D341Med (cell line): Measurements from ENCODE around the gene PLXNB3.
"Not testable (repeated sequence)": the region's sequence is repeated elsewhere in the genome, so short reads cannot be mapped to it uniquely, and the experiment has no call there.

Experiments used
- DNase-seq: peaks from one replicate; pipeline ENCODE4 v3.0.0; 2012; ENCODE audit warnings: low spot score

The PLXNB3 gene

GRCh38 chrX:153763989-153764755 lies at the start of gene PLXNB3:
Gene PLXNB3, plus strand, starts transcription at chrX:153764249. Its CDS starts 1,287 bp downstream, at chrX:153765536.
- DNase-seq: peak; percentile 87

GRCh38 chrX:153714256-153714655 lies 49.8 kb upstream of the PLXNB3 start:
- no peak for DNase-seq

GRCh38 chrX:153717445-153717844 lies 46.6 kb upstream of the PLXNB3 start:
- DNase-seq: no peak

- DNase-seq: no peak
These were observed 44.8 kb upstream of the PLXNB3 start for GRCh38 chrX:153719238-153719637.

GRCh38 chrX:153719701-153720100 lies 44.3 kb upstream of the PLXNB3 start:
- no peak for DNase-seq

GRCh38 chrX:153722704-153723350 lies 41.2 kb upstream of the PLXNB3 start:
- DNase-seq: no peak

- DNase-seq: peak; percentile 66
These were observed 40.4 kb upstream of the PLXNB3 start for GRCh38 chrX:153723351-153724251.

GRCh38 chrX:153724252-153725038 lies 39.6 kb upstream of the PLXNB3 start, which contains the start of the genes ABCD1 and BCAP31:
Gene ABCD1, plus strand, starts transcription at chrX:153724856. Its CDS starts 411 bp downstream, at chrX:153725267.
Gene BCAP31, minus strand, starts transcription at chrX:153724387. Its CDS starts 1,143 bp downstream, at chrX:153723244.
- peak; percentile 93 for DNase-seq

GRCh38 chrX:153725039-153725831 lies 38.8 kb upstream of the PLXNB3 start:
- DNase-seq: peak; percentile 44

- DNase-seq: no peak
These were observed 38.2 kb upstream of the PLXNB3 start for GRCh38 chrX:153725832-153726285.

GRCh38 chrX:153726286-153727122 lies 37.5 kb upstream of the PLXNB3 start:
- no peak for DNase-seq

GRCh38 chrX:153727123-153727931 lies 36.7 kb upstream of the PLXNB3 start:
- no peak for DNase-seq

GRCh38 chrX:153728095-153728494 lies 36.0 kb upstream of the PLXNB3 start:
- no peak for DNase-seq

GRCh38 chrX:153728951-153729631 lies 35.0 kb upstream of the PLXNB3 start:
- no peak for DNase-seq

- not testable (repeated sequence) for DNase-seq
These were observed 33.9 kb upstream of the PLXNB3 start for GRCh38 chrX:153730115-153730514.

GRCh38 chrX:153731117-153731844 lies 32.8 kb upstream of the PLXNB3 start:
- DNase-seq: no peak

GRCh38 chrX:153731845-153732215 lies 32.2 kb upstream of the PLXNB3 start:
- no peak for DNase-seq
